Cardiac septum (tissue), 1 donor: ENCODE measurements around the gene SH2B2. TPM values are rescaled to one million over a fixed set of nuclear protein-coding genes. Genes with fewer than 3 reads are reported as not detected.
"Not testable (repeated sequence)": the region's sequence is repeated elsewhere in the genome, so short reads cannot be mapped to it uniquely, and the experiment has no call there.

Experiments
- DNase-seq: peaks from one replicate; pipeline ENCODE4 v3.0.0-alpha.2; 2020; ENCODE audit warnings: low spot score
- intact Hi-C: fragments of 100-400 bp; cut with DNase I; formaldehyde crosslinking; loops from one replicate; pipeline ENCODE4 v1.14.0; 2022
- total RNA-seq: library from RNA; stranded (reverse); fragmentation: NEBNext Ultra II Directional; extraction: Animal tissue kit (Norgen Biotek cat#: 25700); gene quantifications from one replicate; pipeline ENCODE4 v1.2.1, GENCODE V29; 2021
- donor health status: DM: no; HTN: no; CAD: no.

SH2B2 gene
- total RNA-seq, 1 donor from 2014 or later, result 3.1 TPM

DNA sequence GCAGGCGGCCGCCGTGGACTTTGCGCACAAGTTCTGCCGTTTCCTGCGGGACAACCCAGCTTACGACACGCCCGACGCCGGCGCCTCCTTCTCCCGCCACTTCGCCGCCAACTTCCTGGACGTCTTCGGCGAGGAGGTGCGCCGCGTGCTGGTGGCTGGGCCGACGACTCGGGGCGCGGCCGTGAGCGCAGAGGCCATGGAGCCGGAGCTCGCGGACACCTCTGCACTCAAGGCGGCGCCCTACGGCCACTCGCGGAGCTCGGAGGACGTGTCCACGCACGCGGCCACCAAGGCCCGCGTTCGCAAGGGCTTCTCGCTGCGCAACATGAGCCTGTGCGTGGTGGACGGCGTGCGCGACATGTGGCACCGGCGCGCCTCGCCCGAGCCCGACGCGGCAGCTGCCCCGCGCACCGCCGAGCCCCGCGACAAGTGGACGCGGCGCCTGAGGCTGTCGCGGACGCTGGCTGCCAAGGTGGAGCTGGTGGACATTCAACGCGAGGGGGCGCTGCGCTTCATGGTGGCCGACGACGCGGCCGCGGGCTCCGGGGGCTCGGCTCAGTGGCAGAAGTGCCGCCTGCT is 14.1 kb downstream of the SH2B2 start:
- intact Hi-C loops, result no loop called here
- no peak for DNase-seq

DNA sequence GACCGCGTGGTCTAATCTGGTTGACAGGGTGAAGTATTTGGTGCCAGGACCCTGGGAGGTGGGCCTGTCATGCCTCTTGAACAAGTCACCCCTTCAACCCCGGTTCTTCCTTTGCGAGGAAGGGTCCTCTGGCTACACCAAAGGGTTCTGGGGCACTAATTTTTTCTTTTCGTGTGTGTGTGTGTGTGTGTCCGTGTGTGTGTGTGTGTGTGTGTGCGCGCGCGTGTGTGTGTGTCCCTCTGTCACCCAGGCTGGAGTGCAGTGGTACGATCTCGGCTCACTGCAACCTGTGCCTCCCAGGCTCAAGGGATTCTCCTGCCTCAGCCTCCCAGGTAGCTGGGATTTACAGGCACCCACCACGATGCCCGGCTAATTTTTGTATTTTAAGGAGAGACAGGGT is 14.7 kb downstream of the SH2B2 start:
- intact Hi-C loops, DNase-seq: not testable (repeated sequence)

DNA sequence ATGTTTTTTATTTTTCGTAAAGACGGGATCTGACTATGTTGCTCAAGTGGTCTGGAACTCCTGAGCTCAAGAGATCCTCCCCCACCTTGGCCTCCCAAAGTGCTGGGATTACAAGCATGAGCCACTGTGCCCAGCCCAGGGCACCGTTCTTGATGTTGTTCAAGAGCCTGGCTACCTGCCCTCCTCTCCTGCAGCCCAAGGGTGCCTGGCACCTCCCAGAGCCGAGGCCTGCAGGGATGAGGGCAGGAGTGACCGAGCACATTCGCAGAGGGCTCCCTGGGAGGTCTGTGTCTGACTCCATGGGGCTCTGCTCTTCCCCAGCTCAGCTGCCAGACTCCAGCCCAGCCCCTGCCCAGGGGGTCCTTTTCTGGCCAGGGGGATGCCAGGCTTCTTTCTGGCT is 15.4 kb downstream of the SH2B2 start:
- DNase-seq, result no peak
- intact Hi-C loops, result no loop called here

- intact Hi-C loops, result no loop called here
- DNase-seq, result no peak
Observed at GRCh38 chr7:102303669-102304422, 17.2 kb downstream of the SH2B2 start.

DNA sequence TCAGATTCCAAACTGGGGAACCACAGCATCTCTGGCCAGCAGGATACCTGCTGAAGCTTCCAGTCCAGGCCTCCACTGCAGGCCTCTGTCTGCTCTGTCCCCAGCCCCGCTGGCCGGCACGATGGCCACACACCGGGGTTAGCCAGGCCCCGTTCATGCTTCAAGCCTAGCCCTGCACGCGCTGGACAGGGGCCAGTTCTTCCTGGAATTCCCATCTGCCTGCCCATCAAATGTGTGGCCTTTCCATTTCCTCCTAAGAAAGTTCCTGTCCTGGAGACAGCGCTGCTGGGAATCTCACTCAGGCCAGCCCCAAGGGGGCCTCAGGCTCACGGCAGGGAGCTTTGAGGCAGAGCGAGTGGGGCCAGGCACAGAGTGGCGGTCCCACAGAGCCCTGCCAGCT is 18.0 kb downstream of the SH2B2 start:
- intact Hi-C loops, result no loop called here
- no peak for DNase-seq

DNA sequence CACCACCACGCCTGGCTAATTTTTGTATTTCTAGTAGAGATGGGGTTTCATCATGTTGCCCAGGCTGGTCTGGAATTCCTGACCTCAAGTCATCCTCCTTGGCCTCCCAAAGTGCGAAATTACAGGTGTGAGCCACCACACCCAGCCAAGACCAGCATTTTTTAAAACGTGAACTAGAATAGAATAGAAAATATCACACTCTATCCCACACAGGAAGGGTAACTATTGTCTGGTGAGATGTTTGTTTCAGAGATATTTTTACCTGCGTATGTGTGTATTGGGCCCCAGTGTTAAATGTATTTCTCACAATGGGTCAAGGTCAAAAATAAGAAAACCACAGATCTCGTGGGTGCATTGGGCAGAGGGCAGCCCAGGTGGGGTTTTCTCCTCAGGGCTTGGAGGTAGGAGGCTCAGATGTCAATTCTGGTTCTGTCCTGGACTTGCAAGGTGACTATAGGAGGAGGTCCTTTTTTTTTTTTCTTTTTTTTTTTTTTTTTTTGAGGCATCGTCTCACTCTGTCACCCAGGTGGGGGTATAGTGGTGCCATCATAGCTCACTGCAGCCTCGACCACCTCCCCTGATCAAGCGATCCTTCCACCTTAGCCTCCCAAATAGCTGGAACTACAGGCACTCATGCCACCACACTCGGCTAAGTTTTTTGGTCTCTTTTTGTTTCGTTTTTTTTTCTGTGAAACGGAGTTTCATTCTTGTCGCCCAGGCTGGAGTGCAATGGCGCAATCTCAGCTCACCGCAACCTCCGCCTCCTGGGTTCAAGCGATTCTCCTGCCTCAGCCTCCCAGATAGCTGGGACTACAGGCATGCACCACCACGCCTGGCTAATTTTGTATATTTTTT is 19.0 kb downstream of the SH2B2 start:
- intact Hi-C loops, result no loop called here
- DNase-seq, result no peak

GRCh38 chr7:102306916-102307677 is 20.4 kb downstream of the SH2B2 start:
- intact Hi-C loops, result no loop called here
- DNase-seq, result no peak

GRCh38 chr7:102310414-102310815 is 23.7 kb downstream of the SH2B2 start:
- no peak for DNase-seq
- intact Hi-C loops, result no loop called here

- intact Hi-C loops, result no loop called here
- DNase-seq, result no peak
Observed at GRCh38 chr7:102312317-102312716, 25.6 kb downstream of the SH2B2 start.

DNA sequence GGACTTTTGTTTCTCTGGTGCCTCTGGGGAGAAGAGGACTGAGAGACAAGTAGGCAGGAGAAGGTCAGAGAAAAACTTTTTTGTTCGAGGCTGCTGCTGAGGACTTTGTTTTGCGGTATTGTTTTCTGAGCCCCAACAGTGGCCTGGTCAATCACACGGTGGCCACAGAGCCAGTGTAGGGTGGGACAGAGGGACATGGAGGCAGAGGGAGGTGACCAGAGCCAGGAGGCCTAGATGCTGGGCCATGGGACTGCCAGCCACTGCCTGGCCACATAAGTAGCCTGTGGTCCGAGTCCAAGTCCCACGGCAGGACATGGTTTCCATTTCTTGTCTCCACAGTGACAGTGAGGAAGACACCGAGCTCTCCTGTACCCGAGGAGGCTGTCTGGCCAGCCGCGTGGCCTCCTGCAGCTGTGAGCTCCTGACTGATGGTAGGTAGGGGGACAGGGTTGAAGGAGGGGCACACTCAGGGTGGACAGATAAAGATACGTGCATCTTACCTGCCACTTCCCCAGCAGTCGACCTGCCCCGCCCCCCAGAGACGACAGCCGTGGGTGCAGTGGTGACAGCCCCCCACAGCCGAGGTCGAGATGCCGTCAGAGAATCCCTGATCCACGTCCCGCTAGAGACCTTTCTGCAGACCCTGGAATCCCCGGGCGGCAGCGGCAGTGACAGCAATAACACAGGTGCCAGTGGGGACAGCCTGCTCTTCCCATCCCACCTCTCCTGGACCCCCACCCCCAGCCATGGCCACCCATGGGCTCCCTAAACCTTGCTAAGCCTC is 27.5 kb downstream of the SH2B2 start:
- intact Hi-C loops, result no loop called here
- DNase-seq, result no peak

- intact Hi-C loops, result no loop called here
- DNase-seq, result peak; percentile 66
Observed at GRCh38 chr7:102317231-102318059, 30.8 kb downstream of the SH2B2 start.

DNA sequence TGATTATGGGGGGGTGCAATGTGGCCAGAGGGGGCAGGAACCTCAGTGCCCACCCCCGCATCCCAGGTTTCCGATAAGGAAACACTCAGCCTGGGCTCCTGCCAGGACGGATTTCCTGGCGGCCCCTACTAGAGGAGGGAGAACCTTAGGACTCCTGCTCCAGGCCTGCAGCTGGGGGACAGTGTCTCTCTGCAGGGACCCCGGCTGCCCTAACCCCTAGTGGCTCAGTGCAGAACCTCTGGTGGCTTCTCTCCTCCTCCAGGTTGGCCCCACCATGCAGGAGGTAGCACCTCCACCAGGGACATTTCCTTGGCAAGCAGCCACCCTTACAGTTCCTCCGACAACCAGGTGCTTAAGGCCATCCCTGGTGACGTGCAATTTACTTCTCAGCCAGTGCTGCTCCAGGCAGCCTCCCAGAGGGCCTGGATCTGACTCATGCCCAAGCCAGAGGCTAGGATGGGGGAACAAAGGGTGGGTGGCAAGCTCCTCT is 31.9 kb downstream of the SH2B2 start:
- intact Hi-C loops, result no loop called here
- DNase-seq, result peak; percentile 73

DNA sequence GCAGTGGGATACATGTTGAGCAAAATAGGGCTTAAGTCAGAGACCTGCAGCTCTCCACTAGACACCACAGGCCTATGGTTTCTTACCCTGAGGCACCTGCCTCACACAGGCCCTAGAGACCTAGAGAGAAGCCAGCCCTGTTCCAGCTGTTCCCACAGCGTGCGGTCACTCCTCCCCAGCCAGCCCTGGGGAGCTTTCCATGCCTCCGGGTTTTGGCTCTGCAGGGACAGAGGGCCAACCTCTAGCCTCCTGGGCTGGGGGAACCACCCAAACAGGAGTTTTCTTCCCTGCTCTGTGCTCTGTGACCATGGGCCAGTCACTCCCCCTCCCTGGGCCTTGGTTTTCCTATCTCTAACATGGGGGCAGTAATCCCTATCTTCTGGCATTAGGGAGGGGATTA is 33.0 kb downstream of the SH2B2 start:
- peak; percentile 24 for DNase-seq
- intact Hi-C loops, result no loop called here

GRCh38 chr7:102320181-102320580 is 33.5 kb downstream of the SH2B2 start:
- intact Hi-C loops, result no loop called here
- DNase-seq, result peak; percentile 55

DNA sequence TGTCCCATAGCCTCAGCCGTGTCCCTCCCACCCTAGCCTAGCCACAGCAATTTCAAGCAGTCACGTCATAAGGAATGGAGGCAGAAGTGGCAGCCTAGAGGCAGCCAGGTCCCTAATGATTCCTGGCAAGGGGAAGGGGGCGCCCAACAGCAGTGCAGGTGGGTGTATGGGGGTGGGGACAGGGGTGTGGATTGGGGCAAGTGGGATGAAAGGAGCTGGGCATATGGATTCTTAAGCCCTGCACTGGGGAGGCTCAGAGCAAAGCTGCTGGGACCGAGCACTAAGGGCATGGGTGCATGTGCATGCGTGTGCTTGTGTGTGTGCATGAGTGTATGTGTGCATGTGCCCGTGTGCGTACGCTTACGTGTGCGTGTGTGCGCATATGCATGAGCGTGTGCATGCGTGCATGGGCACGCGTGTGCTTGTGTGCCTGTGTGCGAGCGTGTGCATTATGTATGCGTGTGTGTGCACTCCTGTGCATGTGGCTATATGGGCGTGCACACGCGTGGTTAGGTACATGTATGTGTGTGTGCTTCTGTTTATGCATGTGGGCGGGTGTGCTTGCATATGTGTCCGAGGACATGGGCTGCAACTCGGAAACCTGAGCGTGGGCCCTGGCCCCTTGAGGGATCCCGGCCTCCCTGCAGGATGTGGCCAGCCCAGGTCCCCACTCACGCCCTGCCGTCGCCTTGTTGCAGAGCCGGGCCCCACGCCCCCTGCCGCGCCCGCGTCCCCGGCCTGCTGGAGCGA is 34.1 kb downstream of the SH2B2 start:
- intact Hi-C loops, result no loop called here
- DNase-seq, result peak; percentile 75

DNA sequence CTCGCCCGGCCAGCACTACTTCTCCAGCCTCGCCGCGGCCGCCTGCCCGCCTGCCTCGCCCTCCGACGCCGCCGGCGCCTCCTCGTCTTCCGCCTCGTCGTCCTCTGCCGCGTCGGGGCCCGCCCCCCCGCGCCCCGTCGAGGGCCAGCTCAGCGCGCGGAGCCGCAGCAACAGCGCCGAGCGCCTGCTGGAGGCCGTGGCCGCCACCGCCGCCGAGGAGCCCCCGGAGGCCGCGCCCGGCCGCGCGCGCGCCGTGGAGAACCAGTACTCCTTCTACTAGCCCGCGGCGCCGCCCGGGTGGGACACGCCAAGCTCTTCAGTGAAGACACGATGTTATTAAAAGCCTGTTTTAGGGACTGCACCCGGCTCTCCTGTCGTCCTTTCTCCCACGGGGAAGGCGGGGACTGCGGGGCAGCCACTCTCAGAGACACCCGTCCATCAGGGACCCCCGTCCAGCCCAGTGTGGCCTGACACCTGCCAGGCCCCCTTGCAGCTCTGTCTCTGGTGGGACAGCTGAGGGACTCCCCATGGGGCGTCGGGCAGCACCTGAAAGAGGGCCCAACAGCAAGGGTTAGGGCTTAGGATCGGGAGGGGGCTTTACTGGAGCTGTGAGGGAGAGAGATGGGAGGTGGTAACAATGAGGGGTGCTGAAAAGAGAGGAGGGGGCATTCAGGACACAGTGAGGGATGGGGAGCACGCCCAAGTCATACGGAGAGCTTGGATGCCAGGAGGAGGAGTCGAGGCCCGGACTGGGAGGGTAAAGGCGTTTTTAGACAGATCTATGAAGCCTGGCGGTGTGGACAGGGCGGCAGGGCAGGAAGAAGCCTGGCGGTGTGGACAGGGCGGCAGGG is 34.9 kb downstream of the SH2B2 start:
- intact Hi-C loops, result no loop called here
- DNase-seq, result peak; percentile 72
